Measurements from ENCODE around the gene P3R3URF.

Gene P3R3URF

GRCh38 chr1:46174448-46175231 is 1.6 kb downstream of the P3R3URF start, which contains the start of gene TSPAN1:
Gene TSPAN1, plus strand, starts transcription at chr1:46175087. Its CDS starts 6,021 bp downstream, at chr1:46181108.
- no peak within 1 kb of the TSS for H3K4me3 ChIP-seq (ENCODE audit: control insufficient read depth, low read depth, low read length)
- no peak for DNase-seq (ENCODE audit: low read depth)
- TF ChIP-seq CTCF (IDR thresholded peaks at IDR 0.05; ENCODE audit: control insufficient read depth, insufficient read depth, low read depth, low read length, missing control alignments): no peak

- TF ChIP-seq CTCF (IDR thresholded peaks at IDR 0.05; ENCODE audit: control insufficient read depth, insufficient read depth, low read depth, low read length, missing control alignments): no peak
- H3K4me3 ChIP-seq (ENCODE audit: control insufficient read depth, low read depth, low read length): no peak overlapping the region
- DNase-seq (ENCODE audit: low read depth): no peak
These were observed 2.9 kb downstream of the P3R3URF start for GRCh38 chr1:46173361-46173856.

GRCh38 chr1:46172321-46172720 is 4.0 kb downstream of the P3R3URF start:
- DNase-seq (ENCODE audit: low read depth): no peak
- no peak overlapping the region for H3K4me3 ChIP-seq (ENCODE audit: control insufficient read depth, low read depth, low read length)
- no peak for TF ChIP-seq CTCF (IDR thresholded peaks at IDR 0.05; ENCODE audit: control insufficient read depth, insufficient read depth, low read depth, low read length, missing control alignments)

- no peak overlapping the region for H3K4me3 ChIP-seq (ENCODE audit: control insufficient read depth, low read depth, low read length)
- no peak for DNase-seq (ENCODE audit: low read depth)
- TF ChIP-seq CTCF (IDR thresholded peaks at IDR 0.05; ENCODE audit: control insufficient read depth, insufficient read depth, low read depth, low read length, missing control alignments): no peak
These were observed 4.4 kb downstream of the P3R3URF start for GRCh38 chr1:46171871-46172270.

- no peak overlapping the region for H3K4me3 ChIP-seq (ENCODE audit: control insufficient read depth, low read depth, low read length)
- no peak for TF ChIP-seq CTCF (IDR thresholded peaks at IDR 0.05; ENCODE audit: control insufficient read depth, insufficient read depth, low read depth, low read length, missing control alignments)
- DNase-seq (ENCODE audit: low read depth): no peak
These were observed 4.9 kb downstream of the P3R3URF start for GRCh38 chr1:46171351-46171750.

GRCh38 chr1:46169811-46170454 is 6.4 kb downstream of the P3R3URF start:
- no peak for TF ChIP-seq CTCF (IDR thresholded peaks at IDR 0.05; ENCODE audit: control insufficient read depth, insufficient read depth, low read depth, low read length, missing control alignments)
- DNase-seq (ENCODE audit: low read depth): no peak
- H3K4me3 ChIP-seq (ENCODE audit: control insufficient read depth, low read depth, low read length): no peak overlapping the region
